GM19468 (cell line): ENCODE data around the gene TPO.
A peak's percentile ranks its signal among the peaks of the same experiment; 100 is the strongest.
"Not testable (repeated sequence)": the region's sequence is repeated elsewhere in the genome, so short reads cannot be mapped to it uniquely, and the experiment has no call there.

Experiments used
- ATAC-seq: cut with Tn5 transposase; IDR thresholded peaks from one replicate; pipeline ENCODE4 v1.9.1; 2021; ENCODE audit warnings: mild to moderate bottlenecking, moderate library complexity, moderate number of reproducible peaks; ENCODE audit not compliant: unreplicated experiment; ENCODE audit errors: extremely low read depth

Gene TPO

DNA sequence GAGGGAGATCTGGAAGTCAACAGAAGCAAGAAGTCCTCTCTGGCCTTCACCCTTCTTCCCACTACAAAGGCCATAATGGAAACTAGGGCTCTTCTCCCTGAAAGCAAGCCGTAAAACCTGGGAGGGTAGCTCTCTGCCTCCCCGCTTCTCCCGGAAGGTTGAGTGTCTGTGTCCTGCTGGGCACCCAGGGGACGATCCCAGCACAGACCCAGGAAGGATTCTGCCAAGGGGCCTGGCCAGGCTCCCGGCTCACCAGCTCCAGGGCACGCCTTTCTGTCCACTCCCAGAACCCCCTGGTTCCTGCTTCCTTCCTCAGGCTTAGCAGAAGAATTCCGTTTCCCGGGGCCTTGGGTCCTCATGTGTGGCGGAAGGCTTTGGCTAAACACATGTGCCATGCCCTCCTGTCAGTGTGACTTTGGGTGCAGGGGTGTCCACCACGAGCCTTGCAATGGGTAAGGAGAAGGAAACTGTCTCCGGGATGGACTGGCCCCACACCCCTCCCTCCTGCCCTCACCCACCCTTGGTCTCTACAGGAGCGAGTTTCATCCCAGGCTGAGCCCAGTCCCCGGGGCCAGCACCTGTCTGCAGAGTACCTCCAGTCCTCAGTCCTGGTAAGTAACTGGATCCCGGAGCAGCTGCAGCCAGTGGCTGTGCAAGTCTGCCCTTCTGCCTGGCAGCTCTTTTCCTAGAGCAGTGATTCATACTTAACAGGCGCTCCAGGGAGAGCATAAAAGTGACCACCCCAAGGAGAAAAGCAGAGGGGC, 135.8 kb downstream of the TPO start:
- no peak for ATAC-seq

DNA sequence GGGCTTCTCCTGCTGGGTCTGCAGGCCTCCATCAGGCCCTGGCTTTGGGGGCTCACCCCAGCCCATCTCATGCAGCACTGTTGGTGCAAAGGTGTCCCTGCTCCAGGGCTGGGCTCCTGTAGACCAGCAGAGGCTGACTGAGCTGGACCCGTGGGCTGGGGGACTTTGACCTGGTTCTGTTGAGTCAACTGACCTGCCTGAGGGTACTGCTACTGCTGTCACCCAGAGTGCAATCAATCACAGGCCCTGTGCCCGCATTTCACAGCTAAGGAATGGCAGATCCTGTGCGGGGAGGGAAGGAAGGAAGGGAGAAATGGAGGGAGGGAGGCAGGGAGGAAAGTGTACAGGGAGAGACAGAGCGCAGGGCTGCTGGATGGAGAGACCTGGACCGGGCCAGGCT, 136.8 kb downstream of the TPO start:
- ATAC-seq: no peak

DNA sequence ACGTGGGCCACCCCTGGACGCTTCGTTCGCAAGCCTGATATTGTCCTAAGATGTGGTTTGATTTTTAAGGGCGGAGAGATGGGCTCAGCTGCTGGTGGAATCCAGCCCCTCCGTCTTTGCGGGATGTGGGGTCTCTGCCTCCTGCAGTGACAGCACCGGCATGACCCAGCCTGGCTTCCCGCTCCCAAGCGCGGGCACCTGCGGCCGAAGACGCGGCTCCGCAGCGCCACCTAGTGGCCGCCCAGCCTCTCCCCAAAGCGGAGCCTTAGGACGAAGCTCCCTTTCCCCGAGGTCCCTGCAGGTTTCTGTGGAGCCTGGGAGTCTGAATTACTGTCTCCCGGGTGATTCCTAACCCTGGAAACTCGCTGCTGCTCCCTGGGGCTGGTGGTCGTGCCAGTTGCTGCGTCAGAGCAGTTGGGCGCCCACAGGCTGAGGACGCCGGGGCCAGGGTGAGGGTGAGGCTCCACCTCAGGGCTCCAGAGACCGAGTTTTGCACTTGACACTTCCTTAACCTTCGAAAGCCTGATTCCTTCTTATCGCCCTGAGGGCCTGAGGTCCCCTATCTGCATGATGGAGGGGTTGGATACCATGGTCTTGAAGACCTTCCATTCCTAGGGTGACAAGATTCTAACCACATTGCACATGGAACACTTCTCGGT, 137.5 kb downstream of the TPO start:
- ATAC-seq: peak; percentile 68

DNA sequence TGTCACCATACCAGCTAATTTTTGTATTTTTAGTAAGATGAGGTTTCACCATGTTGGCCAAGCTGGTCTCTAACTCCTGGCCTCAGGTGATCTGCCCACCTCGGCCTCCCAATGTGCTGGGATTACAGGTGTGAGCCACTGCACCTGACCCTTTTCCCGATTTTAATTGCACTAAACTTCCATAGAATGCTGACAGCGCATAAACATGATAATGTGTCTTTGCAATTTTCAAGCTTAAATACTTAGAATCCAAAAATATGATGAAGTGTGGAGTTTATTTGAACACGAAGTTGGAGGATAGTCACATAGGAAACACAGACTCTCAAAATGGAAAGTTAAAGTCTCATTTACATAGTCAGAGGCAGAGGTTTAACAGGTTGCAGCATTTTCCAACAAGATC, 138.6 kb downstream of the TPO start:
- ATAC-seq: no peak

DNA sequence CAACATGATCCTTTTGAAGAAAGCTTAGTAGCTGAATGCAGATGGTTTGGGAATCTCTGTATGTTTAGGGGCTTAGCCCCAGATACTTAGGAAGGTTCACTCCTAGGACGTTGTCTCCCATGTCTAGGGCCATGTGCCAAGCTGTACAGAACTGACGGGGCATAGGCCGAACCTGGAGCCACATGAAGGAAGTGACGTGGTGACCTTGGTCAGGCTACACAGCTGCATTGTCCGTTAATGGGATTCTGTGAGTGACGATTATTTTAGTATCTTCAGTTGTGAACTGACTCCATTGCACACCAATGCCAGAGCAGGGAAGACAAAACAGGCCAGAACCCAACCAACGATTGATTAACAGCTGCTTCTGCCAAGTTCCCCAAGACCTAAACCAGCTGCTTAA, 139.3 kb downstream of the TPO start:
- no peak for ATAC-seq

DNA sequence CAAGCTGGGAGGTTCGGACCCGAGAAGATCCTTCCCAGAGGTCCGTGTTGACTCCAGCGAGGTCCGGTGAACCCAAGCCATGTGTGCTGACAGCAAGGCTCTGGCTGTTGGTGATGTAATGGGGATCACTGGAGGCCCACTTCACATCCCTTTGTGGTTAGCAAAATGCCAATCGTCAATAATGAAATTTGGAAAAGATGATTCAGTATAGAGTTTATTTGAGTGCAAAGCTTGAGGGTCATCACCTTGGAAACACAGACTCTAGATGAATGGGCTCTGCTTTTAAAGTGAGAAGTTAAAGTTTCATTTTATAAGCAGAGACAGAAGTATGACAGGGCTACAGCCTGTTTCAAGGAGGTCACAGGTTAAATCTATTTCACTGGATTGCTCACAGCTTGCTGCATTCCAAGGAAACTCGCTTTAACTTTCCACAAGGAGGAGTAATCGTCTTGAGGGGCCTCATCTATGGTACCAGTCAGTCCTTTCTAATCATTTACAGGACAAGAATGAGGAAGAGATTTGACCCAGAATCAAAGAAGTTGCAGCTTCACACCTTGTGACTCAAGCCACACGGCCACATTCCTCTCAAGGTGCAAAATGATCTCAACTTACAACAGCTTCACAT, 140.5 kb downstream of the TPO start:
- no peak for ATAC-seq

DNA sequence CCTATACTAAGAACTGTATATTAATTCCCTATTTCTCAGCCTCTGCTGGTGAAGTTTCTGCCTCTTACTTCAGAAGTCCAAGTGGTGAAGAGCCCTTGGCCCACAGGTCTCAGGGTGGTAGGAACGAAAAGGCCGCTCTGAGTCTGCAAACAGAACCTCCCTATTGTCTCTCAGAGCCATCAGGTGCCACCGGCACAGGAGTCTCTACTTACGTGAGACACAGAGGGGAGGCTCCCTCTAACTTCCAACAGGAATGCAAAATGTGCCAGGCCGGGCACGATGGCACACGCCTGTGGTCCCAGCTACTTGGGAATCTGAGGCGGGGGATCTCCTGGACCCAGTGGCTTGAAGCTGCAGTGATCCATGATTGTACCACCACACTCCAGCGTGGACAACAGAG, 143.0 kb downstream of the TPO start:
- no peak for ATAC-seq

DNA sequence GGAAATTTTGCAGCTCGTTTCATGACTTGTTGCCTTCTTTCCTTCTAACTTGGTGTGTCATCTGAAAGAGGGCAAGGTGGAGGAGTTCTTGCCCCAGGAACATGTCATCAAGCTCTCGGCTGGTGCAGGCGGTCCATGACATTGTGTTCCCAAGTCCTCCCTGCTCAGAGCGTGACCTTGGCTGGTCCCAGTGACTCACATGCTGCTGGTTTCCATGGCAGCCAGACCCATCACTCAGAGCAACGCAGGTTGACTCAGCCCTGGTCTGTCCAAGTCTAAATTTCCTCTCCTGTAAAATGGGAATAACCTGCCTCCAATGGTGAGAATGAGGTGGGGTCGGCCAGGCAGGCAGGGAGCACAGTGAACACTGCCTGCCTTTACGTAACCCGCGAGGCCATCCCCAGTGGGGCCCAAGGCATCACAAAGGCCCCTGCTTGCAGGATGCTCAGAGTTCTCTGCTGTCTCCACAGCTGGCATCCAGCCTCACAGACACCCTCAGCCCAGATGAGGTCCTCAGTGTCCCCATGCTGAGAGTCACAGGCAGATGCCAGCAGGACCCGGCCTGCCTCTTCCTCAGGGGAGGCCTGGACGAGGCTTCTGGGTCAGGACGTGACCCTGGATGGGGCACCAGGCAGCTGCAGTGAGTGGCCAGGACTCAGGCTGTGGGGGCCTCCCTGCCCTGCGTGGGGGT, 143.7 kb downstream of the TPO start:
- ATAC-seq: no peak

DNA sequence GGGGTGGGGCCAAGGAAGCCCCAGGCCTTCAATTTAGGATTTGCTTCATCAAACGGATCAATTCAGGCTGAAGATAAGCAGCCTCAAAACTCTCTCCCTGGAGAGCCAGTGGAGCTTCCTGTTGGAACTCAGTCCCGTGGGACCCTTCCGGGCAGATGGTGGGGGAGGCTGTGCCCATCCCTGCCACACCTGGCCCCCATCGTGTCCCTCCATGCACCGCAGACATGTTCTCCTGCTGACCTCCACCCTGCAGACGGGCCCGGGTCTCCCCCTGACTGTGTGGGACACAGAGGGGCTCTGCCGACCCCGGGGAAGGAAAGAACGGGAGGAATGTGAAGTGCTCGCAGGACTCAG, 144.2 kb downstream of the TPO start:
- no peak for ATAC-seq

DNA sequence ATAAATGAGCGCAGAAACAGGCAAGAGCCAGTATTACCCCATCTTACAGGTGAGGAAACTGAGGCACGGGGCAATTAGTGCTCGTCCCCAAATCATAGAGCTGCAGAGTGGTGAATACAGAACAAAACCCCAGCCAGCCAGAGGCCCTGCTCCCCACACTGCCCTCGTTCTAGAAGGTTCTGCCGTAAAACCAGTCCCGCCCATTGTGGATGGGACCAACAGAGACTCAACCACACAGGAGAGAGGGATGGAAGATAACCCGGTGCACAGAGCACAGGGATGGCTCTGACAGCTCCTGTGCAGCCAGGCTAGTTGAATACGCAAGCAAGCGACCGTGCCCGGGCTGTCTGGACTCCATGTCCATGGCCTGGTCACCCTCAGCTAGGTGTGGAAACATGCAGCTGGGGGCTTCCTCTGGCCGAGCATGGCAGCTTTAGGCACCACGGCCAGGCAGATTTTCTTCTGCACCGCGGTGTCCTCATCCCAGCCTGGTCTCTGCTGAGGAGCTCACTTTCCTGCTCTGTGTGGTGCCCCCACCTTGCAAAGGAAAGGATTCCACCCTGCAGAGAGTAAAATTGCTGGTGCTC, 146.4 kb downstream of the TPO start:
- no peak for ATAC-seq

DNA sequence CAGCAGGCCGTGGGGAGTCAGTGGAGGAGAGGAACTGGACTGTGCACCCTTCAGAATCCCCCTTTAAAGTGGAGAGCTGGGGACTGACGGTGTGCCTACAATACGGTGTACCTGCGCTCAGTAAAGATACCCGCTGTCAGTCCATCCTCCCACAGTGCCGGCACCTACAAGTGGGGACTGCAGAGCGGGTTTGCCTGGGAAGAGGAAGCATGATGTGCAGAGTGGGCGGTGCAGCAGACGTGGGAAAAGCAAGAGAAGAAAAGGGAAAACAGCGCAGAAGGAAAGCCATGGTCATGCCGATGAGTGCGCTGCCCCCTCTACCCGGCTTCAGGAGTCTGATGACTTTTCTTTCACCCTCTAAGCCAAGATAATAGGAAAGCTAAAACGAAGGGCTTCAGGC, 148.0 kb downstream of the TPO start:
- no peak for ATAC-seq

DNA sequence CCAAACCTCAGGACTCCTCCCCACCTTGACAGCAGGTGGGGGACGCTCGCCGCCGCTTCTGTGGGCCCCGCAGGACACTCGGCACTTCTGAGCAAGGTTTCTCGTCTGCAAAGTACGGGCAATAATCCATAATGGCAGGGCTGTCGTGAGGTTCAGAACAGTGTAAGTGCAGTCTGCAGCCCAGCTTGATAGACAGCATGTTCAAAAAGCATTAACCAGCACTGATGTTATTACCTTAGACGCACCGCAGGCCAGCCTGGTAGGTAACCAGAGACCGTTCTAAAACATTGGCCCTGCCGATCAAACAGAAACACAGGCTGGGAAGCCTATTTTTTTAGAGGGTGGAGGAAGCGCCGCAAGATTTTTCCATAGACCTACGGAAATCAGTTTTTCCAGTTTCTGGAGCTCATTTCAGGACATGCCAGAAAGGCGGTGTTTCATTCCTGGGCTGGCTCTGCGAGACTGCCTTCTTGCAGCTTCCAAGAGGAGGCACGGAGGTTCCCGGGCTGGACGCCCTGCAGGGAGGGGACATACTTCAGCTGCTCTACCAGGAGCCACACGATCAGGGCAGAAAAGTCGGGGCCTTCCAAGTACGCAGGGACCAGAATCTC, 148.7 kb downstream of the TPO start:
- no peak for ATAC-seq

DNA sequence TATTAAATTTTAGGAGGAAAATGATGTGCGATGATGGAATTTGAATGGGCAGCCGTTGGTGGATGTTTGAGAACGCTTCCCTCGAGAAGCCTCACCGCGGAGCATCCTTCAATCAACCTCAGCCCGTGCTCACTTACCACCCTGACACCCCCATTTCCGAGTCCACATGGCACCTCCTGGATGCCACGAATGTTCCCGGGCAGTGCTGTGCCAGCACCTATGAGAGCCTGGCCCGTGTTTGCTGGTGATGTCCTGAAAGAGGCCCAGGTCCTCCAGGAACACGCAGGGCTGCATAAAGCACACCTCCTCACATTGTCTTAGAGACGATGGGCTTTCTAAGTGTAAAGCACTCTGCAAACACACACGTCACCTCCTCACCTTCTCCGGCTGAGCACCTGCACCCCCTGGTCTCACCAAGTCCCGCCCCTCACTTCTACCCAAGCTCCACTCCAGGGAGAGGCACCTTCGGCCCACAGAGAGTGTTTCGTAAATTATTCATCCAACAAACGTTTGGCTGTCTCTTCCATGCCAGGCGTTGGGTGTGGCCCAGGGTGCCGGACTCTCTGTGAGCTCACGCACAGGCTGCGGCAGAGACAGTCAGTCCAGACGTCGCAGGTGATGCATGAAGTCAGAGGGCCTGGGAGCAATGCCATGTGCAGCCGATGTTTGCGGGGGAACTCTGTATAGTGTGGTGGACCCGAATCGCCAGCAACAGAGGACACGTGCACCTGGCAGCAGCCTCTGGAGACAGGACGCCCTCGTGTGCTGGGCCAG, 150.0 kb downstream of the TPO start:
- ATAC-seq: no peak

DNA sequence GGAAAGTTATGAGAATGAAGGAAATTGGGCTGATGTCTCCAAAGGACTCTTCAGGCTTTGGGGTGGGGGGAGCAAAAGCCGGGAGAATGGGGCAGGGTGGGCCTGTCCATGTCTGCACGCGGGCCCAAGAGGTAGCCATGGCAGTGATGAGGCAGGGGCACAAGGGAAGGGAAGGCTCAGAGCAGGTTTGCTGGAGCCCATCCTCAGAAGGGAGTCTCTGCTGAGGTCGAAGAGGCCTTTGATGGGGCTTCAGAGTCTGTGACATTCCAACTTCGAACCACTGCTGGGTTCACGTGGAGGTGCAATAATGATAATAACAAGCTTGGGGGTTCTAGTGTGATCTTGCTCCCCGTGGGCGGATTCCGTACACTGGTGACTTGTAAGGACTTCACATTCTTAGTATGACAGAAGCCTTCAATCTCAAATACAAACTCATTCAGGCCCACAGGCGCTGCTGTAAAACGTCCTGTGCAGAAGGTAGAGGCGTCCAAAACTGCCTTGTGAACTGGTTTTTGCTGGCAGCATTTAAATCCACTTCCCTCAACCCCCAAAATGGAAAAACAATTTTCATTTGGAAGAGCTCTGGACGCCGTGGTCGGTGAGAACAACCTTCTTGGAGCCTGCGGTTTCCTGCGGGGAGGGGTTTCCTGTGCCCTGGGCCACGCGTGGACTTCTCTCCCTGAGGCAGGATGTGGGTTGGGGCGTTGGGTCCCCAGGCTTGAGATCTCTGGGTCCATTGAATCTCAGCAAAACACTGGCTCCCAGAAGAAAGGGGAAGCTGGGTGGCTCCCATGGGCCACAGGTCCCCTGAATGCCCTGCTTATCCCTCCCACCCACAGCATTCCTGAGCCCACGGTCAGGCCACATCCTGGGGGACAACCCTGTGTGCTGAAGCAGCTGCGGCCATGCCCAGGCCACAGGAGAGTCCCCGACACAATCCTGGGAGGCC, 151.0 kb downstream of the TPO start:
- no peak for ATAC-seq

DNA sequence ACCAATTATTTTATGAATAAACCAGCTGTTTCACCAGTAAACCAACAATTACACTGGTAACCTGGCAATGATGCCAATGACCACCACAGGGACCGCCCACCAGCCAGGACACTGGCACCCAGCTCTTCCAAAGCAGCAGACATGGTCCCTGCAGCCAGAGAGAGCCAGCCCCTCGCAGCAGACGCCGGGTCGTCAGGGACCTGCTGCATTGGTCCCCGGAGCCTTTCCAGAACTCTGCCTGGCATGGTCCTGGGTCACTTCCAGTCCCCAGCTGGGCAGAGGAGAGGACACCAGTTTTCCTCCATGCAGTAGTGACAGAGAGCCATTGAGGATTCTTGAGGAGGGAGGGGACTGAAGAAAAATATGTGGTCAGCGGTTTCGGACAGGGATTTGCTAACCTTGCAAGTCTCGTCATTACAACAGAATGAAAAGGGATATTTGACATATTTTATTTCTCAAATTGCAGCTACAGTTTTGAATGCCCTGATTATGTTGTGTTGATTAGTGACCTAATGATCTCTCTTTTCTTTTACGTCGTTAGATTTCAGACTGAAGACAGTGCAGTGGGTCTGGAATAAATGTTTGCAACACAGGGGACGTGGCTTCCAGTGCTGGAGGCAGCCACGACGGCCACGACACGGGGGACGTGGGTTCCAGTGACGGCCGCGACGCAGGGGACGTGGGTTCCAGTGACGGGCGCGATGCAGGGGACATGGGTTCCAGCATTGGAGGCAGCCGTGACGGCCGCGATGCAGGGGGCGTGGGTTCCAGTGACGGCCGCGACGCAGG, 154.5 kb downstream of the TPO start:
- ATAC-seq: no peak

DNA sequence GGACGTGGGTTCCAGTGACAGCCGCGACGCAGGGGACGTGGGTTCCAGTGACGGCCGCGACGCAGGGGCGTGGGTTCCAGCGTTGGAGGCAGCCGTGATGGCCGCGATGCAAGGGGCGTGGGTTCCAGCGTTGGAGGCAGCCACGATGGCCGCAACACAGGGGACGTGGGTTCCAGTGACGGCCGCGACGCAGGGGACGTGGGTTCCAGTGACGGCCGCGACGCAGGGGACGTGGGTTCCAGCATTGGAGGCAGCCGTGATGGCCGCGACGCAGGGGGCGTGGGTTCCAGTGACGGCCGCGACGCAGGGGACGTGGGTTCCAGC, 155.0 kb downstream of the TPO start:
- ATAC-seq: not testable (repeated sequence)

DNA sequence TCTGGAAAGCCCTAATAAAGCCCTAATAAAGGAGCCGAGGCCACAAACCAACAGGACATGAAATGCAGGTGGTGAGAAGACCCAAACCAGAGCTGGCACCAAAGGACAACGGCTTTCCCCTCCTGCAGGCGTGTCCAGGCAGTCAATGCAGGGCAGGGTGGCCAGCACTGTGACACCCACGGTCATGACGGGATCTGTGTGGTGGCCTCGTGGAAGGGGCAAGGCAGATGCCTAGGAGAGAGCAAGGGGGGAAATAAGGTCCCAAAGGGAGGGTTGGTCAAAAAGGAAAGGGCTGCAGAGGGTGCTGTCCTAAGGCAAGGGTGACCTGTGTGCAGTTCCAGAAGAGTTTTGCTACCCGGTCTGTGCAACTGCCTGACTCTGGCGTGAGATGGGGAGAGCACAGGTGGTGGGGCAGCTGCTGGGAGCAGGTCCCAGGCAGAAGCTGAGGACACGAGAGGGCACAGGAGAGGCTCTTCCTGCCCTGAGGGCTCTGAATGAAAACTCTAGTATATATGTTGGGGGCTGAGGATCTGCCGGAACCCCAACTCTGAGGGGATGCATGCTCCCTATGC, 156.7 kb downstream of the TPO start:
- ATAC-seq: no peak
